ENCODE measurements around the gene RRM1.

DNA sequence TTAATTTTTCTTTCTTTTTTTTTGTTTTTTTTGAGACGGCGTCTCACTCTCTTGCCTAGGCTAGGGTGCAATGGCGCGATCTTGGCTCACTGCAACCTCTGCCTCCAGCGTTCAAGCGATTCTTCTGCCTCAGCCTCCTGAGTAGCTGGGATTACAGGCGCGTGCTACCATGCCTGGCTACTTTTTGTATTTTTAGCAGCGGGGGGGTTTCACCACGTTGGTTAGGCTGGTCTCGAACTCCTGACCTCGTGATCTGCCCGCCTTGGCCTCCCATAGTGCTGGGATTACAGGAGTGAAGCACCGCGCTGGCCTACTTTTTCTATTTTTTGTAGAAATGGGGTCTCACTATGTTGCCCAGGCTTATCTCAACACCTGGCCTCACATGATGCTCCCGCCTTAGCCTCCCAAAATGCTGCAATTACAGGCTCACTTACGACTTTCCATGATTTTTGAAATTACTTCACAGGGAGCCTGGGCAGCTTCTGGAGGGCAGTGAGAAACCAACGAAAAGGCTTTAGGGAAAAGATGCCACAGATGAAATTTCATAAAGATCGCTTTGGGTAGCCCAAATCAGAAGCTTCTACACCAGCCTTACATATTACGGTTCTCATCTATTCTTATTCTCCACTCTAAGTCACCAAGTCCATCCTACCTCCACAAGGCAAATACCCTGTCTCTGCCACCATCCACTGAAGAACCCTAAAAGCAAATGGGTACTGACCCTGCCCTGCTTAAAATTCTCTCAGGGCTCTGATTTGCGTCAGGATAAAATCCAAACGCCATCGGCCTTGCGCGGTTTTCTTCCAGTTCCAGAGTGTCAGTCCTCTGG, 866 bp upstream of the RRM1 start:
- TF ChIP-seq RAD51 (IDR thresholded peaks at IDR 0.05) (no peak), MAX (IDR thresholded peaks at IDR 0.05; ENCODE audit: low read depth, low read length) (no peak), POLR2AphosphoS2 (IDR thresholded peaks at IDR 0.05; ENCODE audit: low read depth, low read length) (no peak), EZH2 (IDR thresholded peaks at IDR 0.05; ENCODE audit: borderline replicate concordance, control insufficient read depth, low read depth, low read length) (no peak), BRCA1 (IDR thresholded peaks at IDR 0.05; ENCODE audit: low read depth, low read length) (no peak)
